ENCODE measurements around the gene TMEM167A. TPM values are rescaled to one million over a fixed set of nuclear protein-coding genes. Genes with fewer than 3 reads are reported as not detected.

TMEM167A gene
- total RNA-seq, 1 donor from 2014 or later: 163 TPM

GRCh38 chr5:83101514-83101913 is 24.3 kb upstream of the TMEM167A start:
- no peak for TF ChIP-seq EZH2 (IDR thresholded peaks at IDR 0.05; ENCODE audit: insufficient read depth, low read length)
- no peak for TF ChIP-seq CTCF (IDR thresholded peaks at IDR 0.05; ENCODE audit: insufficient read depth, low read depth, low read length)
- Mint-ChIP-seq H3K4me3 (ENCODE audit: unreplicated experiment) (no peak overlapping the region), H3K27me3 (ENCODE audit: low read depth, unreplicated experiment) (no peaks in the 10 kb centered on the region), H3K27ac (ENCODE audit: unreplicated experiment) (no peak overlapping the region), H3K9me3 (ENCODE audit: unreplicated experiment) (no peaks in the 10 kb centered on the region), H3K4me1 (ENCODE audit: low read depth, unreplicated experiment) (peaks cover 37% of the 10 kb centered on the region), H3K36me3 (ENCODE audit: low read depth, unreplicated experiment) (no peaks in the 10 kb centered on the region)
- Histone ChIP-seq H4K20me1 (ENCODE audit: insufficient read depth, low read length) (no peaks in the 10 kb centered on the region), H3K4me3 (ENCODE audit: insufficient read depth, low read depth, low read length) (no peak overlapping the region), H3K9ac (ENCODE audit: low read length) (no peak overlapping the region), H3K27me3 (ENCODE audit: insufficient read depth, low read length) (no peaks in the 10 kb centered on the region), H3K79me2 (ENCODE audit: insufficient read depth, low read length) (peaks cover 3% of the 10 kb centered on the region), H3K9me3 (ENCODE audit: insufficient read depth, low read depth, low read length) (no peaks in the 10 kb centered on the region), H3K27ac (ENCODE audit: low read depth, low read length) (no peak overlapping the region), H3K4me1 (ENCODE audit: insufficient read depth, low read length) (peaks cover 12% of the 10 kb centered on the region), H2AFZ (ENCODE audit: low read depth, low read length) (no peak overlapping the region), H3K36me3 (ENCODE audit: insufficient read depth, low read length) (no peaks in the 10 kb centered on the region), H3K4me2 (ENCODE audit: low read length) (no peak overlapping the region)
- FAIRE-seq (no peak), DNase-seq (ENCODE audit: low read depth) (no peak)

- Mint-ChIP-seq H3K27ac (ENCODE audit: unreplicated experiment) (no peak overlapping the region), H3K36me3 (ENCODE audit: low read depth, unreplicated experiment) (no peaks in the 10 kb centered on the region), H3K4me1 (ENCODE audit: low read depth, unreplicated experiment) (peaks cover 50% of the 10 kb centered on the region), H3K9me3 (ENCODE audit: unreplicated experiment) (peaks cover 3% of the 10 kb centered on the region), H3K4me3 (ENCODE audit: unreplicated experiment) (no peak overlapping the region), H3K27me3 (ENCODE audit: low read depth, unreplicated experiment) (no peaks in the 10 kb centered on the region)
- Histone ChIP-seq H2AFZ (ENCODE audit: low read depth, low read length) (no peak overlapping the region), H3K4me3 (ENCODE audit: insufficient read depth, low read depth, low read length) (no peak overlapping the region), H4K20me1 (ENCODE audit: insufficient read depth, low read length) (no peaks in the 10 kb centered on the region), H3K9ac (ENCODE audit: low read length) (no peak overlapping the region), H3K36me3 (ENCODE audit: insufficient read depth, low read length) (no peaks in the 10 kb centered on the region), H3K79me2 (ENCODE audit: insufficient read depth, low read length) (peaks cover 3% of the 10 kb centered on the region), H3K27me3 (ENCODE audit: insufficient read depth, low read length) (no peaks in the 10 kb centered on the region), H3K4me1 (ENCODE audit: insufficient read depth, low read length) (peaks cover 26% of the 10 kb centered on the region), H3K4me2 (ENCODE audit: low read length) (no peak overlapping the region), H3K27ac (ENCODE audit: low read depth, low read length) (no peak overlapping the region), H3K9me3 (ENCODE audit: insufficient read depth, low read depth, low read length) (no peaks in the 10 kb centered on the region)
- DNase-seq (ENCODE audit: low read depth) (no peak), FAIRE-seq (no peak)
- TF ChIP-seq CTCF (IDR thresholded peaks at IDR 0.05; ENCODE audit: insufficient read depth, low read depth, low read length): no peak
- no peak for TF ChIP-seq EZH2 (IDR thresholded peaks at IDR 0.05; ENCODE audit: insufficient read depth, low read length)
Observed at GRCh38 chr5:83099445-83099844, 22.3 kb upstream of the TMEM167A start.

- no peaks in the 10 kb centered on the region for H3K27me3 ChIP-seq (ENCODE audit: insufficient read depth, low read length)
- Mint-ChIP-seq H3K9me3 (ENCODE audit: unreplicated experiment) (peaks cover 5% of the 10 kb centered on the region), H3K4me1 (ENCODE audit: low read depth, unreplicated experiment) (peaks cover 46% of the 10 kb centered on the region), H3K36me3 (ENCODE audit: low read depth, unreplicated experiment) (peaks cover 2% of the 10 kb centered on the region), H3K27me3 (ENCODE audit: low read depth, unreplicated experiment) (no peaks in the 10 kb centered on the region), H3K27ac (ENCODE audit: unreplicated experiment) (no peak overlapping the region), H3K4me3 (ENCODE audit: unreplicated experiment) (no peak overlapping the region)
- no peaks in the 10 kb centered on the region for H3K9me3 ChIP-seq (ENCODE audit: insufficient read depth, low read depth, low read length)
- DNase-seq (ENCODE audit: low read depth): no peak
- H3K4me2 ChIP-seq (ENCODE audit: low read length): no peak overlapping the region
- H2AFZ ChIP-seq (ENCODE audit: low read depth, low read length): no peak overlapping the region
- H4K20me1 ChIP-seq (ENCODE audit: insufficient read depth, low read length): no peaks in the 10 kb centered on the region
- no peak for FAIRE-seq
- H3K36me3 ChIP-seq (ENCODE audit: insufficient read depth, low read length): no peaks in the 10 kb centered on the region
- H3K4me3 ChIP-seq (ENCODE audit: insufficient read depth, low read depth, low read length): no peak overlapping the region
- no peak overlapping the region for H3K27ac ChIP-seq (ENCODE audit: low read depth, low read length)
- peaks cover 26% of the 10 kb centered on the region for H3K4me1 ChIP-seq (ENCODE audit: insufficient read depth, low read length)
- H3K79me2 ChIP-seq (ENCODE audit: insufficient read depth, low read length): peaks cover 3% of the 10 kb centered on the region
- TF ChIP-seq CTCF (IDR thresholded peaks at IDR 0.05; ENCODE audit: insufficient read depth, low read depth, low read length): no peak
- TF ChIP-seq EZH2 (IDR thresholded peaks at IDR 0.05; ENCODE audit: insufficient read depth, low read length): no peak
- no peak overlapping the region for H3K9ac ChIP-seq (ENCODE audit: low read length)
Observed at GRCh38 chr5:83099001-83099400, 21.8 kb upstream of the TMEM167A start.

All from astrocyte (in vitro differentiated cells and primary cell).